ENCODE data around the gene MS4A4A. TPM values are rescaled to one million over a fixed set of nuclear protein-coding genes. Genes with fewer than 3 reads are reported as not detected.
A peak's percentile ranks its signal among the peaks of the same experiment; 100 is the strongest.

MS4A4A gene
- total RNA-seq, 1 experiment from 2014 or later: 0.18 TPM

- Histone ChIP-seq H3K36me3 (no peaks in the 10 kb centered on the region), H3K9me3 (replicated peaks) (no peaks in the 10 kb centered on the region), H3K27ac (no peak overlapping the region), H3K4me3 (no peak overlapping the region), H3K4me1 (replicated peaks) (no peaks in the 10 kb centered on the region), H3K27me3 (replicated peaks) (no peaks in the 10 kb centered on the region; the same call in 1 of the 2 replicates)
- DNase-seq (ENCODE audit: low read depth in 1 of 2, low spot score in 2 of 2): peak; percentile 43 to 57
Observed at GRCh38 chr11:60345489-60345888, 65.0 kb downstream of the MS4A4A start.

- Histone ChIP-seq H3K27ac (no peak overlapping the region), H3K9me3 (replicated peaks) (no peaks in the 10 kb centered on the region), H3K36me3 (no peaks in the 10 kb centered on the region), H3K4me1 (replicated peaks) (no peaks in the 10 kb centered on the region), H3K4me3 (no peak overlapping the region), H3K27me3 (replicated peaks) (no peaks in the 10 kb centered on the region; the same call in 1 of the 2 replicates)
- no peak for DNase-seq (ENCODE audit: low read depth in 1 of 2, low spot score in 2 of 2)
Observed at GRCh38 chr11:60347084-60347797, 66.8 kb downstream of the MS4A4A start.

- no peak overlapping the region for H3K27ac ChIP-seq
- no peaks in the 10 kb centered on the region; the same call in 1 of the 2 replicates for H3K27me3 ChIP-seq (replicated peaks)
- DNase-seq (ENCODE audit: low read depth in 1 of 2, low spot score in 2 of 2): no peak
- H3K4me1 ChIP-seq (replicated peaks): no peaks in the 10 kb centered on the region
- no peaks in the 10 kb centered on the region for H3K36me3 ChIP-seq
- H3K9me3 ChIP-seq (replicated peaks): no peaks in the 10 kb centered on the region
- H3K4me3 ChIP-seq: no peak overlapping the region
Observed at GRCh38 chr11:60348116-60348515, 67.7 kb downstream of the MS4A4A start.

GRCh38 chr11:60349990-60350389 is 69.5 kb downstream of the MS4A4A start:
- H3K4me3 ChIP-seq: no peak overlapping the region
- H3K36me3 ChIP-seq: no peaks in the 10 kb centered on the region

GRCh38 chr11:60357771-60358170 is 77.3 kb downstream of the MS4A4A start:
- no peaks in the 10 kb centered on the region for H3K27me3 ChIP-seq (replicated peaks)
- no peaks in the 10 kb centered on the region for H3K9me3 ChIP-seq (replicated peaks)
- no peak overlapping the region for H3K4me3 ChIP-seq
- H3K27ac ChIP-seq: no peak overlapping the region
- no peaks in the 10 kb centered on the region for H3K36me3 ChIP-seq
- H3K4me1 ChIP-seq (replicated peaks): no peaks in the 10 kb centered on the region
- DNase-seq (ENCODE audit: low read depth in 1 of 2, low spot score in 2 of 2): no peak

More at GRCh38 chr11:60349990-60350389, 69.5 kb downstream of the MS4A4A start:
- Histone ChIP-seq H3K9me3 (replicated peaks) (no peaks in the 10 kb centered on the region), H3K27me3 (replicated peaks) (no peaks in the 10 kb centered on the region; the same call in 1 of the 2 replicates), H3K4me1 (replicated peaks) (no peaks in the 10 kb centered on the region), H3K27ac (no peak overlapping the region)
- DNase-seq (ENCODE audit: low read depth in 1 of 2, low spot score in 2 of 2): no peak

Other genes with a start within 250 kb of the MS4A4A start
- gene OOSP2, start 240.3 kb upstream of the MS4A4A start, total RNA-seq (2014; rRNA removed; shearing (Covaris generic)): not detected in 2 replicates
- not detected in 2 replicates for gene MS4A3, start 224.0 kb upstream of the MS4A4A start, total RNA-seq (2014; rRNA removed; shearing (Covaris generic))
- not detected in 2 replicates for gene MS4A2, start 192.0 kb upstream of the MS4A4A start, total RNA-seq (2014; rRNA removed; shearing (Covaris generic))
- gene MS4A6A, start 97.6 kb upstream of the MS4A4A start, total RNA-seq (2014; rRNA removed; shearing (Covaris generic)): not detected in 2 replicates
- not detected in 2 replicates for gene MS4A4E, start 37.5 kb upstream of the MS4A4A start, total RNA-seq (2014; rRNA removed; shearing (Covaris generic))
- not detected in 2 replicates for gene MS4A6E, start 46.6 kb downstream of the MS4A4A start, total RNA-seq (2014; rRNA removed; shearing (Covaris generic))
- not detected in 2 replicates for gene MS4A7, start 97.9 kb downstream of the MS4A4A start, total RNA-seq (2014; rRNA removed; shearing (Covaris generic))
- not detected in 2 replicates for gene MS4A14, start 115.8 kb downstream of the MS4A4A start, total RNA-seq (2014; rRNA removed; shearing (Covaris generic))
- gene MS4A5, start 148.9 kb downstream of the MS4A4A start, total RNA-seq (2014; rRNA removed; shearing (Covaris generic)): not detected in 2 replicates
- not detected in 2 replicates for gene MS4A1, start 175.2 kb downstream of the MS4A4A start, total RNA-seq (2014; rRNA removed; shearing (Covaris generic))
- not detected in 2 replicates for gene MS4A12, start 212.1 kb downstream of the MS4A4A start, total RNA-seq (2014; rRNA removed; shearing (Covaris generic))
- not detected in 2 replicates for gene MS4A13, start 234.7 kb downstream of the MS4A4A start, total RNA-seq (2014; rRNA removed; shearing (Covaris generic))

All from SJSA1 (cell line).